HG02623 (cell line): ENCODE data around the gene PRKAR2B.

ENCODE experiments used
- ATAC-seq: cut with Tn5 transposase; IDR thresholded peaks from one replicate; pipeline ENCODE4 v1.9.1; 2021; ENCODE audit warnings: moderate library complexity; ENCODE audit not compliant: unreplicated experiment

Gene PRKAR2B

GRCh38 chr7:107173191-107173590 is 128.7 kb downstream of the PRKAR2B start:
- no peak for ATAC-seq

GRCh38 chr7:107173691-107174406 is 129.3 kb downstream of the PRKAR2B start:
- peak; percentile 56 for ATAC-seq

GRCh38 chr7:107179326-107180164 is 135.0 kb downstream of the PRKAR2B start:
- ATAC-seq = no peak

- ATAC-seq = no peak
Measured at GRCh38 chr7:107180378-107180777, 135.9 kb downstream of the PRKAR2B start.

- no peak for ATAC-seq
Measured at GRCh38 chr7:107181172-107181571, 136.7 kb downstream of the PRKAR2B start.

GRCh38 chr7:107185716-107186115 is 141.2 kb downstream of the PRKAR2B start:
- no peak for ATAC-seq

GRCh38 chr7:107186240-107186639 is 141.7 kb downstream of the PRKAR2B start:
- no peak for ATAC-seq

GRCh38 chr7:107187774-107188173 is 143.3 kb downstream of the PRKAR2B start:
- no peak for ATAC-seq

- ATAC-seq = no peak
Measured at GRCh38 chr7:107190090-107190489, 145.6 kb downstream of the PRKAR2B start.

- ATAC-seq = no peak
Measured at GRCh38 chr7:107194052-107194451, 149.5 kb downstream of the PRKAR2B start.

GRCh38 chr7:107196834-107197610 is 152.5 kb downstream of the PRKAR2B start:
- no peak for ATAC-seq

GRCh38 chr7:107201795-107202450 is 157.4 kb downstream of the PRKAR2B start:
- no peak for ATAC-seq

- ATAC-seq = no peak
Measured at GRCh38 chr7:107203607-107204006, 159.1 kb downstream of the PRKAR2B start.

GRCh38 chr7:107206136-107206535 is 161.6 kb downstream of the PRKAR2B start:
- no peak for ATAC-seq

- no peak for ATAC-seq
Measured at GRCh38 chr7:107206706-107207105, 162.2 kb downstream of the PRKAR2B start.

- no peak for ATAC-seq
Measured at GRCh38 chr7:107207459-107207858, 163.0 kb downstream of the PRKAR2B start.

GRCh38 chr7:107208024-107208521 is 163.6 kb downstream of the PRKAR2B start:
- no peak for ATAC-seq

- ATAC-seq = no peak
Measured at GRCh38 chr7:107208563-107208962, 164.1 kb downstream of the PRKAR2B start.

- ATAC-seq = no peak
Measured at GRCh38 chr7:107209565-107209964, 165.1 kb downstream of the PRKAR2B start.

- ATAC-seq = no peak
Measured at GRCh38 chr7:107210400-107210799, 165.9 kb downstream of the PRKAR2B start.
